Activated naive CD8-positive, alpha-beta T cell treated with anti-CD3 and anti-CD28 coated beads for 36 hours (primary cell): ENCODE data around the gene APBA2. TPM values are rescaled to one million over a fixed set of nuclear protein-coding genes. Genes with fewer than 3 reads are reported as not detected.

Experiments used
- DNase-seq: peaks from one replicate; pipeline ENCODE4 v3.0.0; 2021
- H3K27ac Mint-ChIP-seq: one replicate; pipeline ENCODE4 v1.8.0; 2022; ENCODE audit warnings: mild to moderate bottlenecking, moderate library complexity, mixed read lengths
- H3K27me3 Mint-ChIP-seq: one replicate; pipeline ENCODE4 v1.8.0; 2022; ENCODE audit warnings: mild to moderate bottlenecking, mixed read lengths
- H3K36me3 Mint-ChIP-seq: one replicate; pipeline ENCODE4 v1.8.0; 2021; ENCODE audit warnings: mild to moderate bottlenecking, mixed read lengths
- H3K4me1 Mint-ChIP-seq: one replicate; pipeline ENCODE4 v1.8.0; 2021; ENCODE audit warnings: mixed read lengths
- H3K4me3 Mint-ChIP-seq: one replicate; pipeline ENCODE4 v1.8.0; 2022; ENCODE audit warnings: mild to moderate bottlenecking, moderate library complexity, mixed read lengths
- H3K9me3 Mint-ChIP-seq: one replicate; pipeline ENCODE4 v1.8.0; 2022; ENCODE audit warnings: mixed read lengths
- total RNA-seq, 2 experiments: library from RNA; stranded (reverse); gene quantifications; one replicate each; pipeline ENCODE4 v1.2.3, GENCODE V29; 2021

The APBA2 gene
- total RNA-seq, 2 experiments from 2014 or later, result 29.2 to 34.1 TPM

- no peaks in the 10 kb centered on the region for H3K36me3 Mint-ChIP-seq
- H3K9me3 Mint-ChIP-seq, result no peaks in the 10 kb centered on the region
- DNase-seq, result no peak
- no peak overlapping the region for H3K27ac Mint-ChIP-seq
- H3K27me3 Mint-ChIP-seq, result peaks cover 4% of the 10 kb centered on the region
- peaks cover 6% of the 10 kb centered on the region for H3K4me1 Mint-ChIP-seq
- no peak overlapping the region for H3K4me3 Mint-ChIP-seq
These were observed 244.7 kb downstream of the APBA2 start for GRCh38 chr15:29130476-29130875.

- Mint-ChIP-seq H3K4me1 (peaks cover 6% of the 10 kb centered on the region), H3K36me3 (no peaks in the 10 kb centered on the region), H3K4me3 (peak overlapping the region; percentile 30), H3K27me3 (peaks cover 4% of the 10 kb centered on the region), H3K9me3 (no peaks in the 10 kb centered on the region), H3K27ac (no peak overlapping the region)
- no peak for DNase-seq
These were observed 245.4 kb downstream of the APBA2 start for GRCh38 chr15:29130951-29131839.

GRCh38 chr15:29131840-29132420 lies 246.2 kb downstream of the APBA2 start:
- H3K4me1 Mint-ChIP-seq, result peaks cover 6% of the 10 kb centered on the region
- peak overlapping the region; percentile 30 for H3K4me3 Mint-ChIP-seq
- no peak overlapping the region for H3K27ac Mint-ChIP-seq
- no peak for DNase-seq
- no peaks in the 10 kb centered on the region for H3K9me3 Mint-ChIP-seq
- H3K36me3 Mint-ChIP-seq, result no peaks in the 10 kb centered on the region
- H3K27me3 Mint-ChIP-seq, result peaks cover 4% of the 10 kb centered on the region

GRCh38 chr15:29132735-29133181 lies 247.0 kb downstream of the APBA2 start:
- H3K27ac Mint-ChIP-seq, result no peak overlapping the region
- no peak for DNase-seq
- peaks cover 4% of the 10 kb centered on the region for H3K27me3 Mint-ChIP-seq
- no peaks in the 10 kb centered on the region for H3K9me3 Mint-ChIP-seq
- H3K4me1 Mint-ChIP-seq, result peaks cover 6% of the 10 kb centered on the region
- H3K4me3 Mint-ChIP-seq, result no peak overlapping the region
- H3K36me3 Mint-ChIP-seq, result no peaks in the 10 kb centered on the region

- no peak for DNase-seq
- Mint-ChIP-seq H3K36me3 (no peaks in the 10 kb centered on the region), H3K9me3 (no peaks in the 10 kb centered on the region), H3K27me3 (peaks cover 7% of the 10 kb centered on the region), H3K4me3 (no peak overlapping the region), H3K4me1 (peaks cover 6% of the 10 kb centered on the region), H3K27ac (no peak overlapping the region)
These were observed 247.5 kb downstream of the APBA2 start for GRCh38 chr15:29133321-29133720.

- no peak overlapping the region for H3K27ac Mint-ChIP-seq
- no peaks in the 10 kb centered on the region for H3K9me3 Mint-ChIP-seq
- peaks cover 11% of the 10 kb centered on the region for H3K27me3 Mint-ChIP-seq
- no peaks in the 10 kb centered on the region for H3K36me3 Mint-ChIP-seq
- H3K4me1 Mint-ChIP-seq, result peaks cover 6% of the 10 kb centered on the region
- no peak overlapping the region for H3K4me3 Mint-ChIP-seq
- DNase-seq, result no peak
These were observed 248.0 kb downstream of the APBA2 start for GRCh38 chr15:29133791-29134190.

- Mint-ChIP-seq H3K36me3 (no peaks in the 10 kb centered on the region), H3K4me3 (no peak overlapping the region), H3K9me3 (no peaks in the 10 kb centered on the region), H3K27ac (no peak overlapping the region), H3K4me1 (peaks cover 6% of the 10 kb centered on the region), H3K27me3 (peaks cover 12% of the 10 kb centered on the region)
- no peak for DNase-seq
These were observed 248.5 kb downstream of the APBA2 start for GRCh38 chr15:29134239-29134638.

- Mint-ChIP-seq H3K4me1 (peaks cover 7% of the 10 kb centered on the region), H3K9me3 (no peaks in the 10 kb centered on the region), H3K4me3 (no peak overlapping the region), H3K36me3 (no peaks in the 10 kb centered on the region), H3K27ac (no peak overlapping the region), H3K27me3 (peaks cover 15% of the 10 kb centered on the region)
- no peak for DNase-seq
These were observed 249.0 kb downstream of the APBA2 start for GRCh38 chr15:29134641-29135308.

GRCh38 chr15:29135309-29135657 lies 249.5 kb downstream of the APBA2 start:
- Mint-ChIP-seq H3K4me1 (peaks cover 11% of the 10 kb centered on the region), H3K4me3 (no peak overlapping the region), H3K27ac (no peak overlapping the region), H3K9me3 (no peaks in the 10 kb centered on the region), H3K36me3 (no peaks in the 10 kb centered on the region), H3K27me3 (peaks cover 20% of the 10 kb centered on the region)
- no peak for DNase-seq

GRCh38 chr15:29135702-29136646 lies 250.2 kb downstream of the APBA2 start:
- no peak overlapping the region for H3K27ac Mint-ChIP-seq
- H3K36me3 Mint-ChIP-seq, result no peaks in the 10 kb centered on the region
- DNase-seq, result no peak
- no peaks in the 10 kb centered on the region for H3K9me3 Mint-ChIP-seq
- H3K4me3 Mint-ChIP-seq, result no peak overlapping the region
- peaks cover 25% of the 10 kb centered on the region for H3K27me3 Mint-ChIP-seq
- H3K4me1 Mint-ChIP-seq, result peaks cover 11% of the 10 kb centered on the region

GRCh38 chr15:29138260-29138659 lies 252.5 kb downstream of the APBA2 start:
- Mint-ChIP-seq H3K27me3 (peaks cover 42% of the 10 kb centered on the region), H3K36me3 (no peaks in the 10 kb centered on the region), H3K4me1 (peaks cover 5% of the 10 kb centered on the region), H3K4me3 (no peak overlapping the region), H3K9me3 (no peaks in the 10 kb centered on the region), H3K27ac (no peak overlapping the region)
- DNase-seq, result no peak

- H3K27me3 Mint-ChIP-seq, result peaks cover 49% of the 10 kb centered on the region
- H3K9me3 Mint-ChIP-seq, result no peaks in the 10 kb centered on the region
- H3K4me1 Mint-ChIP-seq, result peaks cover 5% of the 10 kb centered on the region
- H3K27ac Mint-ChIP-seq, result no peak overlapping the region
- no peak for DNase-seq
- no peak overlapping the region for H3K4me3 Mint-ChIP-seq
- no peaks in the 10 kb centered on the region for H3K36me3 Mint-ChIP-seq
These were observed 253.3 kb downstream of the APBA2 start for GRCh38 chr15:29139072-29139471.

GRCh38 chr15:29139540-29140459 lies 254.0 kb downstream of the APBA2 start:
- no peaks in the 10 kb centered on the region for H3K36me3 Mint-ChIP-seq
- peaks cover 5% of the 10 kb centered on the region for H3K4me1 Mint-ChIP-seq
- H3K27me3 Mint-ChIP-seq, result peaks cover 54% of the 10 kb centered on the region
- H3K9me3 Mint-ChIP-seq, result no peaks in the 10 kb centered on the region
- peak; percentile 74 for DNase-seq
- H3K4me3 Mint-ChIP-seq, result no peak overlapping the region
- no peak overlapping the region for H3K27ac Mint-ChIP-seq
